HepG2 (cell line): ENCODE results near the gene ZFP90. TPM values are rescaled to one million over a fixed set of nuclear protein-coding genes. Genes with fewer than 3 reads are reported as not detected.

Source experiments
- ATM ChIP-seq: fragments of 450-650 bp; IDR thresholded peaks from 2 replicates; pipeline ENCODE4 v1.7.1; 2017; ENCODE audit warnings: mild to moderate bottlenecking, borderline replicate concordance
- BRCA1 ChIP-seq: sonication (generic); formaldehyde crosslinking; IDR thresholded peaks from 2 replicates; pipeline ENCODE4 v1.4.0; 2020; ENCODE audit warnings: missing genetic modification reagents
- FOXP1 ChIP-seq, 2 experiments: fragments of 450-650 bp in 1 of 2; IDR thresholded peaks; 2 replicates each; pipeline ENCODE4 v1.6.1; 2017 to 2018; ENCODE audit warnings: antibody characterized with exemption in 1 of 2
- HDAC6 ChIP-seq: fragments of 200-600 bp; sonication (generic); IDR thresholded peaks from 2 replicates; pipeline ENCODE4 v1.7.0; 2017; ENCODE audit warnings: mild to moderate bottlenecking, antibody characterized with exemption, low read length, low read depth
- IKZF4 ChIP-seq: sonication (generic); formaldehyde crosslinking; IDR thresholded peaks from 2 replicates; pipeline ENCODE4 v1.5.1; 2020; ENCODE audit warnings: borderline replicate concordance, mild to moderate bottlenecking, low read depth, missing genetic modification reagents; ENCODE audit errors: not compliant biosample characterization
- MLLT10 ChIP-seq: sonication (generic); formaldehyde crosslinking; IDR thresholded peaks from 2 replicates; pipeline ENCODE4 v1.4.0; 2020; ENCODE audit warnings: missing genetic modification reagents
- SETDB1 ChIP-seq: sonication (generic); formaldehyde crosslinking; IDR thresholded peaks from 2 replicates; pipeline ENCODE4 v1.5.1; 2020; ENCODE audit warnings: missing genetic modification reagents, mild to moderate bottlenecking, borderline replicate concordance
- TARDBP ChIP-seq: sonication (generic); formaldehyde crosslinking; IDR thresholded peaks from 2 replicates; pipeline ENCODE4 v1.8.0; 2022; ENCODE audit warnings: mild to moderate bottlenecking, missing genetic modification reagents
- TCF7 ChIP-seq: sonication (generic); IDR thresholded peaks from 2 replicates; pipeline ENCODE4 v1.6.1; 2016; ENCODE audit warnings: antibody characterized with exemption, low read depth
- TOE1 ChIP-seq: sonication (generic); formaldehyde crosslinking; IDR thresholded peaks from 2 replicates; pipeline ENCODE4 v1.4.0; 2020; ENCODE audit warnings: mild to moderate bottlenecking, missing genetic modification reagents
- ZBTB33 ChIP-seq: sonication (generic); formaldehyde crosslinking; IDR thresholded peaks from 2 replicates; pipeline ENCODE4 v1.4.0; 2020; ENCODE audit warnings: missing genetic modification reagents
- ZBTB46 ChIP-seq: sonication (generic); formaldehyde crosslinking; IDR thresholded peaks from 2 replicates; pipeline ENCODE4 v1.4.0; 2020; ENCODE audit warnings: mild to moderate bottlenecking, missing genetic modification reagents, borderline replicate concordance
- ZNF251 ChIP-seq: sonication (generic); formaldehyde crosslinking; IDR thresholded peaks from 2 replicates; pipeline ENCODE4 v1.9.0; 2021; ENCODE audit warnings: mild to moderate bottlenecking, missing genetic modification reagents
- ZNF296 ChIP-seq: sonication (generic); formaldehyde crosslinking; conservative IDR thresholded peaks from 2 replicates; pipeline ENCODE4 v1.5.0; 2020; ENCODE audit warnings: mild to moderate bottlenecking, missing genetic modification reagents
- ZNF577 ChIP-seq: sonication (generic); formaldehyde crosslinking; IDR thresholded peaks from 2 replicates; pipeline ENCODE4 v1.4.0; 2020; ENCODE audit warnings: mild to moderate bottlenecking, low read depth, missing genetic modification reagents, borderline replicate concordance
- ZNF709 ChIP-seq: sonication (generic); formaldehyde crosslinking; IDR thresholded peaks from 2 replicates; pipeline ENCODE4 v1.5.0; 2020; ENCODE audit warnings: mild to moderate bottlenecking, missing genetic modification reagents
- ZNF75D ChIP-seq: sonication (generic); formaldehyde crosslinking; IDR thresholded peaks from 2 replicates; pipeline ENCODE4 v1.8.1; 2023; ENCODE audit warnings: missing genetic modification reagents, mild to moderate bottlenecking, borderline replicate concordance
- polyA plus RNA-seq, 8 experiments: library from polyadenylated mRNA; depleted of rRNA in 3 of 8; stranded (reverse) in 7 of 8; unstranded in 1 of 8; fragments of >200 nt; fragmentation: Illumina TruSeq in 4 of 8; extraction: Trizol in 4 of 8; gene quantifications; 2 replicates each; pipeline versions ENCODE4 v1.2.1 to v1.2.3, GENCODE V29; 2011 to 2016; ENCODE audit warnings: low read depth in 4 of 8, missing spikeins in 1 of 8, mixed read lengths in 1 of 8; ENCODE audit not compliant: insufficient read depth in 1 of 8
- total RNA-seq, 5 experiments: library from RNA; depleted of rRNA; stranded (reverse); fragments of >200 nt; fragmentation: Illumina TruSeq; extraction: Trizol; gene quantifications; 2 replicates each; pipeline ENCODE4 v1.2.3, GENCODE V29; 2016; ENCODE audit warnings: low read depth in 1 of 5
- TF ChIP-seq, protein P1 (sequence below): IDR thresholded peaks from 2 replicates; pipeline ENCODE4 v1.4.0; 2020; ENCODE audit warnings: mild to moderate bottlenecking, missing genetic modification reagents
- TF ChIP-seq, protein P2 (sequence below): sonication (generic); formaldehyde crosslinking; IDR thresholded peaks from 2 replicates; pipeline ENCODE4 v1.4.0; 2020; ENCODE audit warnings: mild to moderate bottlenecking, missing genetic modification reagents

Gene ZFP90
- total and polyA plus RNA-seq, 2 of the 13 experiments (the other 11 are each of a cell fraction or from before 2014, with no cell fraction given), result 17.6 to 18.9 TPM

GRCh38 chr16:68529931-68530701 is 9.0 kb upstream of the ZFP90 start (continued):
- 0 out of 2 replicates have a peak, but pooled peaks have one; percentile 66 for TF ChIP-seq TOE1 (CRISPR knock-in tag)
- TF ChIP-seq ZNF251 (CRISPR knock-in tag), result peak; percentile 82; the same call in 1 of the 2 replicates
- TF ChIP-seq TCF7, result no peak
- no peak for TF ChIP-seq ZNF296
- TF ChIP-seq ATM, result no peak
- TF ChIP-seq MLLT10 (CRISPR knock-in tag), result no peak
- TF ChIP-seq BRCA1 (CRISPR knock-in tag), result peak; percentile 96
- no peak for TF ChIP-seq HDAC6
- no peak for TF ChIP-seq SETDB1 (CRISPR knock-in tag)
- TF ChIP-seq TARDBP, result peak; percentile 70; the same call in 1 of the 2 replicates
- peak; percentile 92 for TF ChIP-seq ZNF709 (CRISPR knock-in tag)
- TF ChIP-seq ZBTB33 (CRISPR knock-in tag), result peak; percentile 22; the same call in 1 of the 2 replicates
- 0 out of 2 replicates have a peak, but pooled peaks have one; percentile 52 for TF ChIP-seq ZNF577
- TF ChIP-seq FOXP1 (IDR thresholded peaks at IDR 0.05), result no peak
- TF ChIP-seq FOXP1 (CRISPR knock-in tag; IDR thresholded peaks at IDR 0.05), result no peak; the same call in 1 of the 2 replicates
- TF ChIP-seq IKZF4, result peak; percentile 91
- TF ChIP-seq, protein P1, sequence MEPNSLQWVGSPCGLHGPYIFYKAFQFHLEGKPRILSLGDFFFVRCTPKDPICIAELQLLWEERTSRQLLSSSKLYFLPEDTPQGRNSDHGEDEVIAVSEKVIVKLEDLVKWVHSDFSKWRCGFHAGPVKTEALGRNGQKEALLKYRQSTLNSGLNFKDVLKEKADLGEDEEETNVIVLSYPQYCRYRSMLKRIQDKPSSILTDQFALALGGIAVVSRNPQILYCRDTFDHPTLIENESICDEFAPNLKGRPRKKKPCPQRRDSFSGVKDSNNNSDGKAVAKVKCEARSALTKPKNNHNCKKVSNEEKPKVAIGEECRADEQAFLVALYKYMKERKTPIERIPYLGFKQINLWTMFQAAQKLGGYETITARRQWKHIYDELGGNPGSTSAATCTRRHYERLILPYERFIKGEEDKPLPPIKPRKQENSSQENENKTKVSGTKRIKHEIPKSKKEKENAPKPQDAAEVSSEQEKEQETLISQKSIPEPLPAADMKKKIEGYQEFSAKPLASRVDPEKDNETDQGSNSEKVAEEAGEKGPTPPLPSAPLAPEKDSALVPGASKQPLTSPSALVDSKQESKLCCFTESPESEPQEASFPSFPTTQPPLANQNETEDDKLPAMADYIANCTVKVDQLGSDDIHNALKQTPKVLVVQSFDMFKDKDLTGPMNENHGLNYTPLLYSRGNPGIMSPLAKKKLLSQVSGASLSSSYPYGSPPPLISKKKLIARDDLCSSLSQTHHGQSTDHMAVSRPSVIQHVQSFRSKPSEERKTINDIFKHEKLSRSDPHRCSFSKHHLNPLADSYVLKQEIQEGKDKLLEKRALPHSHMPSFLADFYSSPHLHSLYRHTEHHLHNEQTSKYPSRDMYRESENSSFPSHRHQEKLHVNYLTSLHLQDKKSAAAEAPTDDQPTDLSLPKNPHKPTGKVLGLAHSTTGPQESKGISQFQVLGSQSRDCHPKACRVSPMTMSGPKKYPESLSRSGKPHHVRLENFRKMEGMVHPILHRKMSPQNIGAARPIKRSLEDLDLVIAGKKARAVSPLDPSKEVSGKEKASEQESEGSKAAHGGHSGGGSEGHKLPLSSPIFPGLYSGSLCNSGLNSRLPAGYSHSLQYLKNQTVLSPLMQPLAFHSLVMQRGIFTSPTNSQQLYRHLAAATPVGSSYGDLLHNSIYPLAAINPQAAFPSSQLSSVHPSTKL (CRISPR knock-in tag), result peak; percentile 67
- TF ChIP-seq, protein P2, sequence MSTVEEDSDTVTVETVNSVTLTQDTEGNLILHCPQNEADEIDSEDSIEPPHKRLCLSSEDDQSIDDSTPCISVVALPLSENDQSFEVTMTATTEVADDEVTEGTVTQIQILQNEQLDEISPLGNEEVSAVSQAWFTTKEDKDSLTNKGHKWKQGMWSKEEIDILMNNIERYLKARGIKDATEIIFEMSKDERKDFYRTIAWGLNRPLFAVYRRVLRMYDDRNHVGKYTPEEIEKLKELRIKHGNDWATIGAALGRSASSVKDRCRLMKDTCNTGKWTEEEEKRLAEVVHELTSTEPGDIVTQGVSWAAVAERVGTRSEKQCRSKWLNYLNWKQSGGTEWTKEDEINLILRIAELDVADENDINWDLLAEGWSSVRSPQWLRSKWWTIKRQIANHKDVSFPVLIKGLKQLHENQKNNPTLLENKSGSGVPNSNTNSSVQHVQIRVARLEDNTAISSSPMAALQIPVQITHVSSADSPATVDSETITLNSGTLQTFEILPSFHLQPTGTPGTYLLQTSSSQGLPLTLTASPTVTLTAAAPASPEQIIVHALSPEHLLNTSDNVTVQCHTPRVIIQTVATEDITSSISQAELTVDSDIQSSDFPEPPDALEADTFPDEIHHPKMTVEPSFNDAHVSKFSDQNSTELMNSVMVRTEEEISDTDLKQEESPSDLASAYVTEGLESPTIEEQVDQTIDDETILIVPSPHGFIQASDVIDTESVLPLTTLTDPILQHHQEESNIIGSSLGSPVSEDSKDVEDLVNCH (CRISPR knock-in tag), result peak; percentile 93
- TF ChIP-seq ZBTB46 (CRISPR knock-in tag), result peak; percentile 49; the same call in 1 of the 2 replicates
- no peak for TF ChIP-seq ZNF75D (CRISPR knock-in tag)
